ENCODE data around the gene PKHD1. TPM values are rescaled to one million over a fixed set of nuclear protein-coding genes. Genes with fewer than 3 reads are reported as not detected.

Gene PKHD1
- total RNA-seq, 4 donors from 2014 or later, result 0.09 to 0.83 (median 0.29) TPM; not detected in 1

GRCh38 chr6:51820555-51820954 is 266.9 kb downstream of the PKHD1 start:
- Histone ChIP-seq H3K4me1 (no peaks in the 10 kb centered on the region), H3K36me3 (no peaks in the 10 kb centered on the region), H3K27ac (no peak overlapping the region), H3K4me3 (no peak overlapping the region), H3K27me3 (no peaks in the 10 kb centered on the region), H3K9me3 (no peaks in the 10 kb centered on the region)
- TF ChIP-seq, protein P1, sequence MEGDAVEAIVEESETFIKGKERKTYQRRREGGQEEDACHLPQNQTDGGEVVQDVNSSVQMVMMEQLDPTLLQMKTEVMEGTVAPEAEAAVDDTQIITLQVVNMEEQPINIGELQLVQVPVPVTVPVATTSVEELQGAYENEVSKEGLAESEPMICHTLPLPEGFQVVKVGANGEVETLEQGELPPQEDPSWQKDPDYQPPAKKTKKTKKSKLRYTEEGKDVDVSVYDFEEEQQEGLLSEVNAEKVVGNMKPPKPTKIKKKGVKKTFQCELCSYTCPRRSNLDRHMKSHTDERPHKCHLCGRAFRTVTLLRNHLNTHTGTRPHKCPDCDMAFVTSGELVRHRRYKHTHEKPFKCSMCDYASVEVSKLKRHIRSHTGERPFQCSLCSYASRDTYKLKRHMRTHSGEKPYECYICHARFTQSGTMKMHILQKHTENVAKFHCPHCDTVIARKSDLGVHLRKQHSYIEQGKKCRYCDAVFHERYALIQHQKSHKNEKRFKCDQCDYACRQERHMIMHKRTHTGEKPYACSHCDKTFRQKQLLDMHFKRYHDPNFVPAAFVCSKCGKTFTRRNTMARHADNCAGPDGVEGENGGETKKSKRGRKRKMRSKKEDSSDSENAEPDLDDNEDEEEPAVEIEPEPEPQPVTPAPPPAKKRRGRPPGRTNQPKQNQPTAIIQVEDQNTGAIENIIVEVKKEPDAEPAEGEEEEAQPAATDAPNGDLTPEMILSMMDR (IDR thresholded peaks at IDR 0.05), result no peak
- TF ChIP-seq POLR2A (IDR thresholded peaks at IDR 0.05), result no peak
- DNase-seq, result no peak
- intact Hi-C loops (cut with DNase I; ENCODE audit: low total_unique reads), result no loop called here

DNA sequence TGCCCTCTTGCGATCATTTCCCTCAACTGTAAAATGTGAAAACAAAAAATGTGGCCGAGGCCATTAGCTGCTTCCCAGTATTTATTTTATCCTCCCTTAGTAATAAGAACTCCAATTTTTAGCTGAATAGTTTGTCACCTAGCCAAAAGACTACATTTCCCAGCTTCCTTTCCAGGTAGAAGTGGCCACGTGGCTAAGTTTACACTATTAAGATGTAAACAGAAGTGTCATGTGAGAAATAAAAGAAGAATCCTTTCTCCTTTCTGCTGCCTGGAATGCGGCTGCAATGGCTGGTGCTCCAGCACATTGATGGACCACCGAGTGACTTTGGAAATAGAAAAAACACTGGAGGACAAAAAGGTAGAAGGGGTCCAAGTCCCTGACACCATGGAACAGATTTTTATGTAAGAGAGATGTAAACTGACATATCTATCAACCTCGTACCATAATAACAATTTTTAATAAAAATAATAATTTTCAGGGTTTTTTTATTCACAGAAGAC is 268.8 kb downstream of the PKHD1 start:
- intact Hi-C loops (cut with DNase I; ENCODE audit: low total_unique reads), result no loop called here

GRCh38 chr6:51817832-51818231 is 269.6 kb downstream of the PKHD1 start:
- no peaks in the 10 kb centered on the region for H3K36me3 ChIP-seq
- TF ChIP-seq, protein P1 (IDR thresholded peaks at IDR 0.05), result no peak
- no peak for TF ChIP-seq POLR2A (IDR thresholded peaks at IDR 0.05)
- no peaks in the 10 kb centered on the region for H3K27me3 ChIP-seq
- no peaks in the 10 kb centered on the region for H3K9me3 ChIP-seq
- H3K4me3 ChIP-seq, result no peak overlapping the region
- H3K27ac ChIP-seq, result no peak overlapping the region
- intact Hi-C loops (cut with DNase I; ENCODE audit: low total_unique reads), result no loop called here
- no peaks in the 10 kb centered on the region for H3K4me1 ChIP-seq
- DNase-seq, result no peak

More for the DNA sequence above, 268.8 kb downstream of the PKHD1 start:
- Histone ChIP-seq H3K36me3 (no peaks in the 10 kb centered on the region), H3K27ac (no peak overlapping the region), H3K4me3 (no peak overlapping the region), H3K27me3 (no peaks in the 10 kb centered on the region), H3K4me1 (no peaks in the 10 kb centered on the region), H3K9me3 (no peaks in the 10 kb centered on the region)
- TF ChIP-seq, protein P1 (IDR thresholded peaks at IDR 0.05), result no peak
- TF ChIP-seq POLR2A (IDR thresholded peaks at IDR 0.05), result no peak
- DNase-seq, result no peak

DNA sequence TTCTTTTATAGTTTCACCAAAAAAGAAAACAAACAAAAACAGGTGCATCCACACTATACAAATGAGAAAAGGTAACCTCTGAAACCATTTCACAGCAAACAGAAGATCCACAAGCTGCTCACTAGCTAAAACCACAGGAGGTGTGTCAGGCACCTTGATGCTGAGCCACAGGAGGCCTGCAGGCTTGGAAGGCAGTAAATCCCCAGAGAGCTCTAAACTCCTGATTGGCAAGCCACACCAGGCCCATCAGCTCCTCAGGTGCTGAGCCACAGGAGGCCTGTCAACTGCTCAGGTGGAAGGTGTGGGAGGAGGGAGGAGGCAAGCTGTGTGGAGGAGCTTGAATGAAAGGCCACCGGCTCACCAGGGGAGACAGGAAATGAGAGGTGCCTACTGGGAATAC is 273.0 kb downstream of the PKHD1 start:
- DNase-seq, result no peak
- TF ChIP-seq, protein P1 (IDR thresholded peaks at IDR 0.05), result no peak
- no peak for TF ChIP-seq POLR2A (IDR thresholded peaks at IDR 0.05)
- H3K4me3 ChIP-seq, result no peak overlapping the region
- H3K4me1 ChIP-seq, result no peaks in the 10 kb centered on the region
- H3K27me3 ChIP-seq, result no peaks in the 10 kb centered on the region
- no peak overlapping the region for H3K27ac ChIP-seq
- no peaks in the 10 kb centered on the region for H3K36me3 ChIP-seq
- H3K9me3 ChIP-seq, result no peaks in the 10 kb centered on the region
- intact Hi-C loops (cut with DNase I; ENCODE audit: low total_unique reads), result no loop called here

- H3K9me3 ChIP-seq, result no peaks in the 10 kb centered on the region
- no peaks in the 10 kb centered on the region for H3K36me3 ChIP-seq
- no peak for DNase-seq
- H3K27ac ChIP-seq, result no peak overlapping the region
- no peak for TF ChIP-seq POLR2A (IDR thresholded peaks at IDR 0.05)
- intact Hi-C loops (cut with DNase I; ENCODE audit: low total_unique reads), result no loop called here
- H3K4me3 ChIP-seq, result no peak overlapping the region
- no peaks in the 10 kb centered on the region for H3K27me3 ChIP-seq
- H3K4me1 ChIP-seq, result no peaks in the 10 kb centered on the region
Observed at GRCh38 chr6:51813904-51814303, 273.5 kb downstream of the PKHD1 start.

GRCh38 chr6:51812231-51812630 is 275.2 kb downstream of the PKHD1 start:
- intact Hi-C loops (cut with DNase I; ENCODE audit: low total_unique reads), result no loop called here
- Histone ChIP-seq H3K27ac (no peak overlapping the region), H3K27me3 (no peaks in the 10 kb centered on the region), H3K4me3 (no peak overlapping the region), H3K4me1 (no peaks in the 10 kb centered on the region), H3K9me3 (no peaks in the 10 kb centered on the region), H3K36me3 (no peaks in the 10 kb centered on the region)
- no peak for DNase-seq
- no peak for TF ChIP-seq POLR2A (IDR thresholded peaks at IDR 0.05)
- TF ChIP-seq, protein P1 (IDR thresholded peaks at IDR 0.05), result no peak

All from uterus (tissue), 4 donors.